Measurements from ENCODE around the gene OR2H1. TPM values are rescaled to one million over a fixed set of nuclear protein-coding genes. Genes with fewer than 3 reads are reported as not detected.
"Not testable (repeated sequence)": the region's sequence is repeated elsewhere in the genome, so short reads cannot be mapped to it uniquely, and the experiment has no call there.

Gene OR2H1
- polyA plus RNA-seq, 1 donor (not counting 4 experiments of a cell fraction or from before 2014, with no cell fraction given) = not detected

GRCh38 chr6:29426654-29427053 is 30.3 kb upstream of the OR2H1 start:
- no peak overlapping the region for H3K9ac ChIP-seq (ENCODE audit: control insufficient read depth, extremely low read depth, insufficient read depth, low read length)
- dilution Hi-C loops (cut with MboI; ENCODE audit: extremely low pct_ligation_motif_present, low sequenced_read_pairs) = no loop called here
- no peaks in the 10 kb centered on the region for H4K20me1 ChIP-seq (ENCODE audit: control insufficient read depth, extremely low read depth, insufficient read depth, low read length)
- H3K9me1 ChIP-seq (ENCODE audit: control insufficient read depth, extremely low read depth, insufficient read depth, low read length) = no peaks in the 10 kb centered on the region
- no peaks in the 10 kb centered on the region for H3K79me2 ChIP-seq (ENCODE audit: control insufficient read depth, insufficient read depth, low read length)
- H3K4me3 ChIP-seq (ENCODE audit: control insufficient read depth in 2 of 3, extremely low read depth in 1 of 3, insufficient read depth in 2 of 3, low read depth in 1 of 3, low read length in 3 of 3) = no peak overlapping the region
- H3K4me1 ChIP-seq (ENCODE audit: control insufficient read depth, extremely low read depth, insufficient read depth, low read length) = no peaks in the 10 kb centered on the region
- FAIRE-seq (no peak), DNase-seq (ENCODE audit: low read depth, low spot score) (no peak)
- no peaks in the 10 kb centered on the region for H3K36me3 ChIP-seq (ENCODE audit: control insufficient read depth in 2 of 2, extremely low read depth in 1 of 2, insufficient read depth in 2 of 2, low read length in 2 of 2)
- no peak overlapping the region for H3K4me2 ChIP-seq (ENCODE audit: control insufficient read depth, extremely low read depth, insufficient read depth, low read depth, low read length)
- no peak overlapping the region for H3K27ac ChIP-seq (ENCODE audit: control insufficient read depth, insufficient read depth, low read length)
- no peaks in the 10 kb centered on the region for H3K9me3 ChIP-seq (ENCODE audit: control insufficient read depth, low read depth, low read length)
- no peak overlapping the region for H2AFZ ChIP-seq (ENCODE audit: control insufficient read depth, low read length)
- no peaks in the 10 kb centered on the region for H3K27me3 ChIP-seq (ENCODE audit: control insufficient read depth, extremely low read depth, insufficient read depth, low read length)
- no peak for TF ChIP-seq EZH2 (IDR thresholded peaks at IDR 0.05; ENCODE audit: low read length)
- TF ChIP-seq, protein P1, sequence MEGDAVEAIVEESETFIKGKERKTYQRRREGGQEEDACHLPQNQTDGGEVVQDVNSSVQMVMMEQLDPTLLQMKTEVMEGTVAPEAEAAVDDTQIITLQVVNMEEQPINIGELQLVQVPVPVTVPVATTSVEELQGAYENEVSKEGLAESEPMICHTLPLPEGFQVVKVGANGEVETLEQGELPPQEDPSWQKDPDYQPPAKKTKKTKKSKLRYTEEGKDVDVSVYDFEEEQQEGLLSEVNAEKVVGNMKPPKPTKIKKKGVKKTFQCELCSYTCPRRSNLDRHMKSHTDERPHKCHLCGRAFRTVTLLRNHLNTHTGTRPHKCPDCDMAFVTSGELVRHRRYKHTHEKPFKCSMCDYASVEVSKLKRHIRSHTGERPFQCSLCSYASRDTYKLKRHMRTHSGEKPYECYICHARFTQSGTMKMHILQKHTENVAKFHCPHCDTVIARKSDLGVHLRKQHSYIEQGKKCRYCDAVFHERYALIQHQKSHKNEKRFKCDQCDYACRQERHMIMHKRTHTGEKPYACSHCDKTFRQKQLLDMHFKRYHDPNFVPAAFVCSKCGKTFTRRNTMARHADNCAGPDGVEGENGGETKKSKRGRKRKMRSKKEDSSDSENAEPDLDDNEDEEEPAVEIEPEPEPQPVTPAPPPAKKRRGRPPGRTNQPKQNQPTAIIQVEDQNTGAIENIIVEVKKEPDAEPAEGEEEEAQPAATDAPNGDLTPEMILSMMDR (optimal IDR thresholded peaks at IDR 0.05 in 1 of 3, IDR thresholded peaks at IDR 0.05 in 1 of 3, conservative IDR thresholded peaks at IDR 0.05 in 1 of 3; ENCODE audit: extremely low read depth in 1 of 3, insufficient read depth in 2 of 3, low read length in 3 of 3) = peak in 1 of 3 experiments; percentile 40

GRCh38 chr6:29436730-29437129 is 20.2 kb upstream of the OR2H1 start:
- TF ChIP-seq, protein P1 (optimal IDR thresholded peaks at IDR 0.05 in 1 of 3, IDR thresholded peaks at IDR 0.05 in 1 of 3, conservative IDR thresholded peaks at IDR 0.05 in 1 of 3; ENCODE audit: extremely low read depth in 1 of 3, insufficient read depth in 2 of 3, low read length in 3 of 3) = peak in 1 of 3 experiments; percentile 24
- H3K4me1 ChIP-seq (ENCODE audit: control insufficient read depth, extremely low read depth, insufficient read depth, low read length); H3K79me2 ChIP-seq (ENCODE audit: control insufficient read depth, insufficient read depth, low read length); H3K9me1 ChIP-seq (ENCODE audit: control insufficient read depth, extremely low read depth, insufficient read depth, low read length); H2AFZ ChIP-seq (ENCODE audit: control insufficient read depth, low read length); H3K4me3 ChIP-seq (ENCODE audit: control insufficient read depth in 2 of 3, extremely low read depth in 1 of 3, insufficient read depth in 2 of 3, low read depth in 1 of 3, low read length in 3 of 3); H3K4me2 ChIP-seq (ENCODE audit: control insufficient read depth, extremely low read depth, insufficient read depth, low read depth, low read length); dilution Hi-C loops (cut with MboI; ENCODE audit: extremely low pct_ligation_motif_present, low sequenced_read_pairs); H3K9me3 ChIP-seq (ENCODE audit: control insufficient read depth, low read depth, low read length); H3K27me3 ChIP-seq (ENCODE audit: control insufficient read depth, extremely low read depth, insufficient read depth, low read length); DNase-seq (ENCODE audit: low read depth, low spot score); H3K27ac ChIP-seq (ENCODE audit: control insufficient read depth, insufficient read depth, low read length); FAIRE-seq; H4K20me1 ChIP-seq (ENCODE audit: control insufficient read depth, extremely low read depth, insufficient read depth, low read length); H3K9ac ChIP-seq (ENCODE audit: control insufficient read depth, extremely low read depth, insufficient read depth, low read length); H3K36me3 ChIP-seq (ENCODE audit: control insufficient read depth in 2 of 2, extremely low read depth in 1 of 2, insufficient read depth in 2 of 2, low read length in 2 of 2): not testable (repeated sequence)

Data from keratinocyte (primary cell).